Measurements from ENCODE around the gene ADAMTSL3. TPM values are rescaled to one million over a fixed set of nuclear protein-coding genes. Genes with fewer than 3 reads are reported as not detected.
A peak's percentile ranks its signal among the peaks of the same experiment; 100 is the strongest.

ADAMTSL3 gene
- total RNA-seq, 1 experiment from 2014 or later: 0.23 TPM

DNA sequence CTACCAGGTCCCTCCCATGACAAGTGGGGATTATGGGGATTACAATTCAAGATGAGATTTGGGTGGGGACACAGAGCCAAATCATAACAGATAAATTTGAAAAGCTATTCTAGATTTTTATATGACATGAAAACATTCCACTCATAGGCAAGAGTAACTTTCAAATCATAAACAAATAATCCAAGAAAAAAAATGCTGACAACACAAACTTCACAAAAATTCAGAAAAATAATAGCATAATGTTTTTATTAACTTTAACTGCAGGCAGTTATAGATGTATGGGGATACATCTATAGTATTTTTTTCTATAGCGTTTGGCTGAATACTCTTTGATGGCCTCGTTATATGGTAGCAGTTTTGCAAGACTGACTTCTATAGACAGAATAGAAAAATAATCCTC is 243.1 kb downstream of the ADAMTSL3 start:
- DNase-seq: no peak

GRCh38 chr15:83898361-83898760 is 244.4 kb downstream of the ADAMTSL3 start:
- Histone ChIP-seq H3K36me3 (no peaks in the 10 kb centered on the region), H3K4me3 (no peak overlapping the region), H3K9me3 (no peaks in the 10 kb centered on the region), H3K27me3 (peaks cover 33% of the 10 kb centered on the region)
- DNase-seq: no peak

More for the DNA sequence above, 243.1 kb downstream of the ADAMTSL3 start:
- no peak overlapping the region for H3K4me3 ChIP-seq
- H3K36me3 ChIP-seq: no peaks in the 10 kb centered on the region
- H3K9me3 ChIP-seq: no peaks in the 10 kb centered on the region
- H3K27me3 ChIP-seq: peaks cover 33% of the 10 kb centered on the region

DNA sequence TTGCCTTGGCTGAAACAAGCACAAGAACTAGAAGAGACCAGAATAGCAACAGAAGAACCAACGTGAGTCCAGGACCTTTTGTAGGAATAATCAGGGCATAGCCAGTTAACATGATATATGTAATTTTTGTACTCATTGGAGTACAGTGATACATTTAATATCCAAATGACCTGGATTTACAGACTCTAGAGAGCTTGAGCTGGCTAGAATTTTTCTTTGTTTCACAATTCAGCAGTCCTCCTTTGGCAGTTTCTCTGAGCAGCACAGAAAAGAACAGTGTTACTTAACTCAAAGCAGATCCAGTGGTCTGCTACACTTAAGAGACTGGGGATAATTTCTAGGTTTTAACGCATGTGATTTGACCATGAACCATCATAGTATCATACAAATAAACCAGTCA is 245.7 kb downstream of the ADAMTSL3 start:
- DNase-seq: no peak
- peaks cover 33% of the 10 kb centered on the region for H3K27me3 ChIP-seq
- no peaks in the 10 kb centered on the region for H3K9me3 ChIP-seq
- no peaks in the 10 kb centered on the region for H3K36me3 ChIP-seq
- H3K4me3 ChIP-seq: no peak overlapping the region

DNA sequence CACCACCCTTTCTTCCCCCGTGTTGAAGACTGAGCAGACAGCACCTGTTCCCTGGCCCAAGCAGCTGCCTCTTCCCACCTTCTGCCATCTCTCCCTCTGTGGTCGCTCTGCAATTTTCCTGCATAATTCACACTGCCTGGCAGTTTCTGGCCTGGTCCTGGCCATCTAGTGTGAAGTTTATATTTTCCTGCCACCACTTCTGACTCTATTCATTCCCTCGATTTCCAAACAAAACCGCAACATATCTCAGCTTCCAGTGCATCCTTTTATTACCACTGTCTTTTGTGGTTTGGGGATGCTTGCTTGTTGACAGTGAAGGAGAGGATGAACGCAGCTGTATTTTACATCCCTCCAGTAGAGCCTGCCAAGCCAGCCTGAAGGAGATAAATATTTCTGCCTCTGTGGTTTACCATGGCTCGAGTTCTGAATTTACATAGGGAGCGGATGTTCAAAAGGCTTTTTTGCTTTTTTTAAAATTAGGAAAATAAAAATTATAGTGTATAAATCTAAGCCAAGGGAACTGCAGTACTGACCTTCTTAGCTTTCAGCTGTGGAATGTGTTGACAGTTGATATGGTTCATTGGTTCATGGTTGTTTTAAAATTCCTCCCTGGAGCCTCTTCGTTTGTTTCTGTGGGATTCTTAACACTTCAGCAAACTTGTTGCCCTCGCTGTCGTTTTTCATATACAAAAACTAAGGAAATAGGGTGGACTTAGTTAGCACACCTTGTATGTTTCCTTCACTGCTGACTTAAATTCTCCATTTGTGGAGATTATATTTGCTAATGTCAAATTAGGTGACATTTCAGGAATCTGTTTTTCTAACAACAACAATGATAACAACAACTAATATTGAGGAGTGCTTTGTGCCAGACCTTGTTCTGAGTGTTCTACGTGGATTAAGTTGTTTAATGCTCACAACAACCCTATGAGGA is 250.5 kb downstream of the ADAMTSL3 start:
- Histone ChIP-seq H3K36me3 (no peaks in the 10 kb centered on the region), H3K9me3 (no peaks in the 10 kb centered on the region), H3K27me3 (peaks cover 20% of the 10 kb centered on the region), H3K4me3 (no peak overlapping the region)
- peak; percentile 74 for DNase-seq

DNA sequence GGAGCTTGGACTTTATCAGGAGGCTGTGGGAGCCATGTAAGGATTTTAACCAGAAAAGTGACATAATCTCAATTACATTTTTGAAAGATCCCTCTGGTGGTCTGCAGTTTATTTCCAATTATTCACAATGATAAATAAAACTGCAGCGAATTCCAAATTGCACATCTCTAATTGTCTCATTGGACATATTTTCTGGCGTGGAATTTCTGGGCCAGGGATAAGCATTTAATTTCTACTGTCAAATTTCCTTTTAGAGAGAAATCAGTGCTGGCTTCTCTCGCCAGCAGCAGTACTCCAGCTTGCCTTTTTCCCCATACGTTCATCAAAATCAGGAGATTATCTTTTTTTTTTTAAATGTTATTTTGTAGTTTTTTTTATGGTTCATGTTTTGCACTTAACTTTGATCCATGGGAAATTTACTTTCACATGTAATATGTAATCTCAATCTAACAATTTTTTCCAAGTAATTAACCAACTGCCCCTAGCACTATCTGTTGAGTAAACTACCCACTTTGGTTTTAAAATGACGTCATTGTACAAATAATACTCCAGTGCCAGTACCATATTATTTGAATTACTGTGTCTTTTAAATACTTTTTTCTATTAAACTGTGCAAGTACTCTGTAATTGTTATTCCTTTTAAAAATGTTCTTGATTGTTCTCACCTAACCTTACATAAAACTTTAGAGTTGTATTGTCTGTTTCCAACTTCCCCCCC is 251.8 kb downstream of the ADAMTSL3 start:
- Histone ChIP-seq H3K9me3 (no peaks in the 10 kb centered on the region), H3K4me3 (no peak overlapping the region), H3K27me3 (peaks cover 9% of the 10 kb centered on the region), H3K36me3 (no peaks in the 10 kb centered on the region)
- no peak for DNase-seq

GRCh38 chr15:83911345-83911744 is 257.4 kb downstream of the ADAMTSL3 start:
- H3K27me3 ChIP-seq: no peaks in the 10 kb centered on the region; the same call in 1 of the 2 replicates
- no peaks in the 10 kb centered on the region for H3K9me3 ChIP-seq
- H3K36me3 ChIP-seq: no peaks in the 10 kb centered on the region
- no peak for DNase-seq
- no peak overlapping the region for H3K4me3 ChIP-seq

GRCh38 chr15:83912343-83912742 is 258.4 kb downstream of the ADAMTSL3 start:
- no peaks in the 10 kb centered on the region for H3K9me3 ChIP-seq
- DNase-seq: no peak
- H3K27me3 ChIP-seq: no peaks in the 10 kb centered on the region; the same call in 1 of the 2 replicates
- no peak overlapping the region for H3K4me3 ChIP-seq
- no peaks in the 10 kb centered on the region for H3K36me3 ChIP-seq

DNA sequence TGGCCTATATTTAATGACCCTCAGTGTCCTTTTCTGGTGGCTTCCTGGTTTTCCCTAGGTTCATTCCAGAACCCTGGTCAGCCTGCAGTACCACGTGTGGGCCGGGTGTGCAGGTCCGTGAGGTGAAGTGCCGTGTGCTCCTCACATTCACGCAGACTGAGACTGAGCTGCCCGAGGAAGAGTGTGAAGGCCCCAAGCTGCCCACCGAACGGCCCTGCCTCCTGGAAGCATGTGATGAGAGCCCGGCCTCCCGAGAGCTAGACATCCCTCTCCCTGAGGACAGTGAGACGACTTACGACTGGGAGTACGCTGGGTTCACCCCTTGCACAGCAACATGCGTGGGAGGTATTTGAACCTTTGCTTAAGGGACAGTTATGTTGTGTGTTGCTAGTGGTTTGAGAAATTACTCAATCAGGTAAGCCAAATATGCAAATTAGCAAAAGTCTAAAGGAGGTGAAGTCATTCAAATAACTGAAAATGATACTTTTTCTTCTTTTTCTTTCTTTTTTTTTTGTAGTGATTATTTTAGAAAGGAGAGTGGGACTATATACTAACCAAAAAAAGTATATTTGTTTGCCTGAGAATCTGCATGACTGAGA is 259.2 kb downstream of the ADAMTSL3 start:
- Histone ChIP-seq H3K9me3 (no peaks in the 10 kb centered on the region), H3K36me3 (no peaks in the 10 kb centered on the region), H3K27me3 (no peaks in the 10 kb centered on the region; the same call in 1 of the 2 replicates), H3K4me3 (no peak overlapping the region)
- DNase-seq: no peak

GRCh38 chr15:83914906-83915305 is 261.0 kb downstream of the ADAMTSL3 start:
- Histone ChIP-seq H3K27me3 (no peaks in the 10 kb centered on the region; the same call in 1 of the 2 replicates), H3K9me3 (no peaks in the 10 kb centered on the region), H3K4me3 (no peak overlapping the region), H3K36me3 (no peaks in the 10 kb centered on the region)
- DNase-seq: no peak

GRCh38 chr15:83917432-83917831 is 263.5 kb downstream of the ADAMTSL3 start:
- Histone ChIP-seq H3K4me3 (no peak overlapping the region), H3K27me3 (no peaks in the 10 kb centered on the region; the same call in 1 of the 2 replicates), H3K9me3 (no peaks in the 10 kb centered on the region), H3K36me3 (no peaks in the 10 kb centered on the region)
- no peak for DNase-seq

DNA sequence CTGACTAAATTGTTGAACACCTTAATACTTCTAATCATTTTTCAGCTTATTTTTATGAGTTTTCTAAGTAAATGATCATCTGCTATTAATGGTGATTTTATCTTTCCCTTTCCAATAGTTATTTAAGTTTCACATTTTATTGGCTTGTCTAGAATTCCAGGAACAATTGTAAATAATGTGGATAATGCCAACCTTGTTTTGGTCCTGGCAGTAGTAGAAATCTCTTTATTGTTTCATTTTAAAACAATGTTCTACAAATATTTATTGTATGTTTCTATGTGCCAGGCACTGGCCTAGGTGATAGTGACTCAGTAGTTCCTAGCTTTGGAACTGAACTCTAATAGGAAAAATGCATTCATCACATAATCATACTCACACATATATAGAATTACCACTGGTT is 264.1 kb downstream of the ADAMTSL3 start:
- H3K4me3 ChIP-seq: no peak overlapping the region
- no peaks in the 10 kb centered on the region for H3K9me3 ChIP-seq
- H3K27me3 ChIP-seq: no peaks in the 10 kb centered on the region; the same call in 1 of the 2 replicates
- no peak for DNase-seq
- H3K36me3 ChIP-seq: no peaks in the 10 kb centered on the region

DNA sequence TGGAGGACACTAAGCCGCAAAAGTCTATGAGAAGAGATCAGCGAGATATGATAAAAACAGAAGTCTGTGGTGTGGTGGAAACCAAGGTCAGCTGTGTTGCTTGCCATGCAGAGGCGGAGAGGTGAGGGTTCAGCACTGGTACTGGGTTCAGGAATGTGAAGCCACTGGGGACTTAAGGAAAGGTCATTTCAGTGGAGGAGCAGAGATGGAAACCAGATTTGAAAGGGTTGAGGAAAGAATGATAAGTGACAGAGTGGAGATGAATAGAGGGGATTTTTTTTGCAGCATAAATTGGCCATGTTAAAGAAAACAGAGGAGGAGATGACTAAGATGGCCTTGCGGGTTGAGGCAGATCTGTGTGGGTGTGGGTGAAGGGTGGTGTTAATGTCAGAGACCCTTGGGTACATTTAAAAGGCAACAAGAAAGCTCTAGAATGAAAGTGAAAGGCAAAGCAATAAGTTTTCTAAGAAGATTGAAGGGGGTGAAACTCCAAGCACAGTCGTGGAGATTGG is 265.5 kb downstream of the ADAMTSL3 start:
- H3K36me3 ChIP-seq: no peaks in the 10 kb centered on the region
- H3K9me3 ChIP-seq: no peaks in the 10 kb centered on the region
- no peak overlapping the region for H3K4me3 ChIP-seq
- no peaks in the 10 kb centered on the region; the same call in 1 of the 2 replicates for H3K27me3 ChIP-seq
- DNase-seq: no peak

GRCh38 chr15:83919978-83920510 is 266.1 kb downstream of the ADAMTSL3 start:
- DNase-seq: no peak
- Histone ChIP-seq H3K4me3 (no peak overlapping the region), H3K36me3 (no peaks in the 10 kb centered on the region), H3K27me3 (no peaks in the 10 kb centered on the region; the same call in 1 of the 2 replicates), H3K9me3 (no peaks in the 10 kb centered on the region)

DNA sequence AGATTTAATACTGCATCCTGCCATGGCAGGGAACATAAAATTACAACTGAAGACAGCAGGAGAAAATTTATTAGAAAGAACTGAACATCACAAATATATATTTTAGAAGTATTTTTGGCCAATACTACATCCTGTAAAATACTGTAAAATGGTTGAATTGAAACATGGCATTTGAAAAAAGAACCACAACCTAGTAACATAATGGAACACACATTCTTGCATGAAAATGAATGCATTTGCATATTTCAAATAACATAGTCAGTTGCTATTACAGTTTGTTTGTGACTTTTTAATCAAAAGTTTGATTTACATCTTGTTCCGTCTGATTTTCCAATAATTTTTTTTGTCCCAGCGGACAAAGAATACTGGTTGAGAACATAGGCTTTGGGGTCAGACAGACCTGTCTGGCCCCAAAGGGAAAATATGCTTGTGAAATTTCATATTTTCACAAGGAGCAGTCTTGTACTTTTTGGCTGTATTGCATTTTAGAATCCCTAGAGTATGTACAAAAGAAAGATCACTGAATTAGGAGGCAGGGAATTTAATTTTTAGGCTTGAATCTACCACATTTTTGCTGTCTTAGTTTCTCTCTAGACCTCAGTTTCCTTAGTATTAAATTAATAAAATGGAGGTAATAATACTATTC is 268.8 kb downstream of the ADAMTSL3 start:
- Histone ChIP-seq H3K4me3 (no peak overlapping the region), H3K27me3 (no peaks in the 10 kb centered on the region), H3K36me3 (no peaks in the 10 kb centered on the region), H3K9me3 (no peaks in the 10 kb centered on the region)
- DNase-seq: no peak

DNA sequence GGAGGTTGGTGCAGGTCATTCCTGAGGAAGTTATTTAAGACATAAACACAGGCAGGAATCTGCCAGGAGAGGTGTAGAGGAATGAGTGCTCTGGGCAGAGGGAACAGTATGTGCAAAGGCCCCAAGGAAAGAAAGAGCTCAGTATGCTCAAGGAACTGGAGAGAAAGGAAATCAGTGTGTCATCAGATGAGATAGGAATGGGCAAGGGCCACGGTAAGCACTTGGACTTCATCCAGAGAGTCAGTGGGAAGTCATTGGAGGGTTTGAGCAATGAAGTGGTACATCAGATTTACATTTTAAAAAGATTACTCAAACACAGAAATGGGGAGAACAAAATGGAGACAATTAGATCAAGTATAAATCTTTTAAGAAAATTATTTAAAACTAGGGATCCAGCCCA is 272.2 kb downstream of the ADAMTSL3 start:
- Histone ChIP-seq H3K36me3 (no peaks in the 10 kb centered on the region), H3K4me3 (no peak overlapping the region), H3K9me3 (no peaks in the 10 kb centered on the region), H3K27me3 (no peaks in the 10 kb centered on the region)
- DNase-seq: peak; percentile 11

DNA sequence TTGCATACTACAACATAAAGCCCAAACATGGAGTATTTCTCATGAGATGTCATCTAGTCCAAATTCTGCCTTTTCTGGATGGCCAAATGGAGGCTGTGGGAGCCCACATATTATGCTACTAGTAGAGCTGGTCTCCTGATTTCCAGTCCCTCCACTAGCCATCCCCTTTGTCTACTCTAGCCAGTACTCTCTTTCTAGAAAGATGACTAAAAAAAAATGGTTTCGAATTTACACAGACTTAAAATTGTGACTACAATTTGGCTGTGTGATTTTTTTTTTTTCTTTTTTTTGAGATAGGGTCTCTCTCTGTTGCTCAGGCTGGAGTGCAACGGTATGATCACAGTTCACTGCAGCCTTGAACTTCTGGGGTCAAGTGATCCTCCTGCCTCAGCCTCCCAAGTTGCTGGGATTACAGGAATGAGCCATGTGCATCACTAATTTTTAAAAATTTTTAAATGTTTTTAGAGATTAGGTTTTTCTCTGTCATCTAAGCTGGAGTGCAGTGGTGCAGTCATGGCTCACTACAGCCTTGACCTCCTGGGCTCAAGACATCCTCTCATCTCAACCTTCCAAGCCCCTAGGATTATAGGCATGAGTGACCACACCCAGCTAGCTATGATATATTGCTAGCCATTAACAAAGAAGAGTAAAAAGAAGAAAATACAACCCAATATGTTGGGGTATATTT is 273.9 kb downstream of the ADAMTSL3 start:
- Histone ChIP-seq H3K9me3 (no peaks in the 10 kb centered on the region), H3K27me3 (no peaks in the 10 kb centered on the region), H3K4me3 (no peak overlapping the region), H3K36me3 (no peaks in the 10 kb centered on the region)
- no peak for DNase-seq
